H9 (cell line): ENCODE measurements around the gene SORBS1. TPM values are rescaled to one million over a fixed set of nuclear protein-coding genes. Genes with fewer than 3 reads are reported as not detected.

Source experiments
- DNase-seq: peaks from one replicate; pipeline ENCODE4 v3.0.0-alpha.2; 2017
- H2AFZ ChIP-seq: one replicate; pipeline ENCODE4 v1.6.1; 2013; ENCODE audit warnings: mild to moderate bottlenecking, low read length, control low read depth, moderate library complexity
- H2AK5ac ChIP-seq: 2 replicates; pipeline ENCODE4 v1.6.1; 2013; ENCODE audit warnings: low read length, control low read depth, mixed read lengths; ENCODE audit not compliant: insufficient read length
- H2BK120ac ChIP-seq: one replicate; pipeline ENCODE4 v1.6.1; 2013; ENCODE audit warnings: low read depth, mild to moderate bottlenecking, low read length, control low read depth, inconsistent platforms; ENCODE audit not compliant: poor library complexity, severe bottlenecking
- H2BK12ac ChIP-seq: 2 replicates; pipeline ENCODE4 v1.6.1; 2013; ENCODE audit warnings: low read length, control low read depth, mixed read lengths, low read depth; ENCODE audit not compliant: insufficient read length
- H2BK15ac ChIP-seq: 2 replicates; pipeline ENCODE4 v1.6.1; 2013; ENCODE audit warnings: low read depth, low read length, control low read depth
- H2BK20ac ChIP-seq: one replicate; pipeline ENCODE4 v1.6.1; 2013; ENCODE audit warnings: low read depth, mild to moderate bottlenecking, low read length, control low read depth, inconsistent platforms; ENCODE audit not compliant: poor library complexity, severe bottlenecking
- H2BK5ac ChIP-seq: 2 replicates; pipeline ENCODE4 v1.6.1; 2013; ENCODE audit warnings: low read length, control low read depth, mixed read lengths; ENCODE audit not compliant: insufficient read length
- H3K14ac ChIP-seq: 2 replicates; pipeline ENCODE4 v1.6.1; 2013; ENCODE audit warnings: low read length, control low read depth; ENCODE audit not compliant: insufficient read depth
- H3K18ac ChIP-seq: 2 replicates; pipeline ENCODE4 v1.6.1; 2013; ENCODE audit warnings: low read depth, mild to moderate bottlenecking, mixed read lengths, low read length, control low read depth; ENCODE audit not compliant: insufficient read length
- H3K23ac ChIP-seq: 2 replicates; pipeline ENCODE4 v1.6.1; 2013; ENCODE audit warnings: low read length, control low read depth, mixed read lengths, low read depth; ENCODE audit not compliant: insufficient read length
- H3K23me2 ChIP-seq: 2 replicates; pipeline ENCODE4 v1.6.1; 2013; ENCODE audit warnings: low read depth, mild to moderate bottlenecking, mixed read lengths, low read length, control low read depth; ENCODE audit not compliant: insufficient read length, poor library complexity, severe bottlenecking
- H3K27ac ChIP-seq: 2 replicates; pipeline ENCODE4 v1.5.1; 2013; ENCODE audit warnings: low read length, control low read depth, mixed read lengths, low read depth; ENCODE audit not compliant: insufficient read length
- H3K27me3 ChIP-seq: 2 replicates; pipeline ENCODE4 v1.6.1; 2013; ENCODE audit warnings: low read length, control low read depth, inconsistent platforms; ENCODE audit not compliant: insufficient read depth
- H3K4ac ChIP-seq: 2 replicates; pipeline ENCODE4 v1.6.1; 2013; ENCODE audit warnings: low read depth, mild to moderate bottlenecking, control low read depth, inconsistent platforms, low read length, moderate library complexity
- H3K4me1 ChIP-seq: 2 replicates; pipeline ENCODE4 v1.6.1; 2013; ENCODE audit warnings: low read length, control low read depth, inconsistent platforms; ENCODE audit not compliant: insufficient read depth
- H3K4me2 ChIP-seq: 2 replicates; pipeline ENCODE4 v1.6.1; 2013; ENCODE audit warnings: low read length, control low read depth, mixed read lengths; ENCODE audit not compliant: insufficient read length, insufficient read depth
- H3K56ac ChIP-seq: 2 replicates; pipeline ENCODE4 v1.6.1; 2013; ENCODE audit warnings: low read depth, mild to moderate bottlenecking, mixed read lengths, low read length, control low read depth; ENCODE audit not compliant: insufficient read length
- H3K79me1 ChIP-seq: 2 replicates; pipeline ENCODE4 v1.6.1; 2013; ENCODE audit warnings: low read depth, mild to moderate bottlenecking, moderate library complexity, low read length, control low read depth, inconsistent platforms; ENCODE audit not compliant: insufficient read depth, poor library complexity, severe bottlenecking
- H3K79me2 ChIP-seq: 2 replicates; pipeline ENCODE4 v1.6.1; 2013; ENCODE audit warnings: low read length, control low read depth, inconsistent platforms; ENCODE audit not compliant: insufficient read depth
- H3K9ac ChIP-seq: 2 replicates; pipeline ENCODE4 v1.6.1; 2013; ENCODE audit warnings: low read length, control low read depth, mixed read lengths; ENCODE audit not compliant: insufficient read length; ENCODE audit errors: extremely low read depth
- H3K9me3 ChIP-seq: one replicate; pipeline ENCODE4 v1.6.1; 2013; ENCODE audit warnings: low read depth, low read length, inconsistent platforms; ENCODE audit not compliant: control insufficient read depth
- H3T11ph ChIP-seq: one replicate; pipeline ENCODE4 v1.6.1; 2013; ENCODE audit warnings: mild to moderate bottlenecking, low read length, control low read depth, inconsistent platforms
- H4K20me1 ChIP-seq: one replicate; pipeline ENCODE4 v1.6.1; 2013; ENCODE audit not compliant: control insufficient read depth, insufficient read length, insufficient read depth
- H4K5ac ChIP-seq: 2 replicates; pipeline ENCODE4 v1.6.1; 2013; ENCODE audit warnings: low read depth, mild to moderate bottlenecking, mixed read lengths, low read length, control low read depth; ENCODE audit not compliant: insufficient read length
- H4K8ac ChIP-seq: replicated peaks from 2 replicates; pipeline ENCODE4 v1.6.1; 2013; ENCODE audit warnings: low read length, control low read depth, mixed read lengths, low read depth; ENCODE audit not compliant: insufficient read length
- H4K91ac ChIP-seq: 2 replicates; pipeline ENCODE4 v1.6.1; 2013; ENCODE audit warnings: low read depth, mild to moderate bottlenecking, moderate library complexity, mixed read lengths, low read length, control low read depth; ENCODE audit not compliant: insufficient read length
- H3K27ac Mint-ChIP-seq, 3 experiments: 2 replicates in 2 of 3; 3 replicates in 1 of 3; pipeline ENCODE4 v1.8.0; 2020 to 2021; ENCODE audit warnings: mixed read lengths in 3 of 3, mild to moderate bottlenecking in 1 of 3, moderate library complexity in 1 of 3
- H3K27me3 Mint-ChIP-seq: 2 replicates; pipeline ENCODE4 v1.8.0; 2021; ENCODE audit warnings: low read depth, mild to moderate bottlenecking, moderate library complexity, mixed read lengths
- H3K36me3 Mint-ChIP-seq, 3 experiments: 2 replicates in 2 of 3; 3 replicates in 1 of 3; pipeline ENCODE4 v1.8.0; 2020 to 2021; ENCODE audit warnings: low read depth in 3 of 3, mixed read lengths in 3 of 3; ENCODE audit not compliant: insufficient read depth in 1 of 3
- H3K4me1 Mint-ChIP-seq, 2 experiments: 2 replicates each; pipeline ENCODE4 v1.8.0; 2020; ENCODE audit warnings: mixed read lengths in 2 of 2
- H3K4me3 Mint-ChIP-seq, 2 experiments: 2 replicates in 1 of 2; 3 replicates in 1 of 2; pipeline ENCODE4 v1.8.0; 2020 to 2021; ENCODE audit warnings: mild to moderate bottlenecking in 2 of 2, mixed read lengths in 2 of 2, moderate library complexity in 1 of 2
- H3K9me3 Mint-ChIP-seq, 2 experiments: 2 replicates in 1 of 2; 3 replicates in 1 of 2; pipeline ENCODE4 v1.8.0; 2020; ENCODE audit warnings: mild to moderate bottlenecking in 2 of 2, mixed read lengths in 2 of 2, moderate library complexity in 1 of 2
- CTCF ChIP-seq: fragments of 200-600 bp; sonication (generic); conservative IDR thresholded peaks from 3 replicates; pipeline ENCODE4 v1.8.0; 2021; ENCODE audit warnings: antibody characterized with exemption, mild to moderate bottlenecking
- WGBS: extraction: QIAGEN DNeasy Blood & Tissue Kit; methylation state at CpG from one replicate; pipeline ENCODE4 v1.1.7; 2013; ENCODE audit warnings: missing lambda C conversion rate, low lambda C conversion rate, mixed read lengths; ENCODE audit not compliant: insufficient read length; ENCODE audit errors: extremely low coverage; 5-methylcytosine and 5-hydroxymethylcytosine counted together
- total RNA-seq: library from RNA; stranded (reverse); gene quantifications from 2 replicates; pipeline ENCODE4 v1.2.1, GENCODE V29; 2021

SORBS1 gene
- total RNA-seq, 1 experiment from 2014 or later: 24.3 TPM

- Histone ChIP-seq H2BK5ac (no peak overlapping the region), H2BK20ac (no peak overlapping the region), H3K9me3 (no peaks in the 10 kb centered on the region), H2AFZ (no peak overlapping the region), H3K79me1 (no peaks in the 10 kb centered on the region), H3T11ph (no peak overlapping the region), H4K91ac (no peak overlapping the region), H3K14ac (no peak overlapping the region), H4K8ac (no peak overlapping the region), H3K9ac (no peak overlapping the region), H2BK12ac (no peak overlapping the region), H2BK15ac (no peak overlapping the region), H3K79me2 (no peaks in the 10 kb centered on the region), H3K4ac (no peak overlapping the region), H4K20me1 (no peaks in the 10 kb centered on the region), H3K27ac (no peak overlapping the region), H4K5ac (no peak overlapping the region), H3K27me3 (no peaks in the 10 kb centered on the region), H3K4me1 (no peaks in the 10 kb centered on the region), H3K23me2 (no peaks in the 10 kb centered on the region), H3K4me2 (no peak overlapping the region), H3K56ac (no peak overlapping the region), H3K23ac (no peak overlapping the region), H2AK5ac (no peak overlapping the region), H2BK120ac (no peak overlapping the region), H3K18ac (no peak overlapping the region)
- Mint-ChIP-seq H3K27ac (no peak overlapping the region; a peak in 1 of 7 replicates), H3K9me3 (no peaks in the 10 kb centered on the region), H3K27me3 (peaks cover 2% of the 10 kb centered on the region), H3K4me3 (no peak overlapping the region), H3K4me1 (peaks cover 0 to 3% of the 10 kb centered on the region in 2 experiments; a peak in 1 of 4 replicates), H3K36me3 (no peaks in the 10 kb centered on the region)
- DNase-seq: no peak
- WGBS: no CpG with 5 or more reads among the region's 6 CpGs
- TF ChIP-seq CTCF: no peak
These were observed 12.9 kb upstream of the SORBS1 start for GRCh38 chr10:95573964-95574604.
